ENCODE results near the gene CCDC137. TPM values are rescaled to one million over a fixed set of nuclear protein-coding genes. Genes with fewer than 3 reads are reported as not detected.
A peak's percentile ranks its signal among the peaks of the same experiment; 100 is the strongest.

Gene CCDC137
- total RNA-seq, 2 donors from 2014 or later = 18.5 to 27.7 TPM

GRCh38 chr17:81683584-81684441, 17.3 kb downstream of the CCDC137 start, which contains the start of the genes ARL16 and HGS:
ARL16 (minus strand) TSS chr17:81683797; CDS start chr17:81683753, 44 bp downstream.
HGS (plus strand) TSS chr17:81684011; CDS start chr17:81684067, 56 bp downstream.
- Histone ChIP-seq H3K4me3 (peak within 1 kb of the TSS; percentile 96 to 97), H3K9me3 (no peaks in the 10 kb centered on the region), H3K27ac (peak within 1 kb of the TSS; percentile 62 to 66), H3K4me1 (replicated peaks) (peaks cover 11% of the 10 kb centered on the region), H3K36me3 (peaks cover 0 to 22% of the 10 kb centered on the region in 2 donors), H3K27me3 (replicated peaks; ENCODE audit: insufficient read depth) (no peaks in the 10 kb centered on the region)
- TF ChIP-seq POLR2AphosphoS5 (IDR thresholded peaks at IDR 0.05) (peak; percentile 98), POLR2A (IDR thresholded peaks at IDR 0.05) (peak; percentile 66)
- TF ChIP-seq, protein P1, sequence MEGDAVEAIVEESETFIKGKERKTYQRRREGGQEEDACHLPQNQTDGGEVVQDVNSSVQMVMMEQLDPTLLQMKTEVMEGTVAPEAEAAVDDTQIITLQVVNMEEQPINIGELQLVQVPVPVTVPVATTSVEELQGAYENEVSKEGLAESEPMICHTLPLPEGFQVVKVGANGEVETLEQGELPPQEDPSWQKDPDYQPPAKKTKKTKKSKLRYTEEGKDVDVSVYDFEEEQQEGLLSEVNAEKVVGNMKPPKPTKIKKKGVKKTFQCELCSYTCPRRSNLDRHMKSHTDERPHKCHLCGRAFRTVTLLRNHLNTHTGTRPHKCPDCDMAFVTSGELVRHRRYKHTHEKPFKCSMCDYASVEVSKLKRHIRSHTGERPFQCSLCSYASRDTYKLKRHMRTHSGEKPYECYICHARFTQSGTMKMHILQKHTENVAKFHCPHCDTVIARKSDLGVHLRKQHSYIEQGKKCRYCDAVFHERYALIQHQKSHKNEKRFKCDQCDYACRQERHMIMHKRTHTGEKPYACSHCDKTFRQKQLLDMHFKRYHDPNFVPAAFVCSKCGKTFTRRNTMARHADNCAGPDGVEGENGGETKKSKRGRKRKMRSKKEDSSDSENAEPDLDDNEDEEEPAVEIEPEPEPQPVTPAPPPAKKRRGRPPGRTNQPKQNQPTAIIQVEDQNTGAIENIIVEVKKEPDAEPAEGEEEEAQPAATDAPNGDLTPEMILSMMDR (IDR thresholded peaks at IDR 0.05) = peak in 1 of 4 experiments; percentile 30
- under 1% methylated on average over 66 of the region's 112 CpGs for WGBS
- intact Hi-C loops (cut with DNase I) = no loop called here
- DNase-seq (ENCODE audit: low spot score) = peak; percentile 98

GRCh38 chr17:81684442-81684911, 17.9 kb downstream of the CCDC137 start:
- H3K4me3 ChIP-seq = peak overlapping the region; percentile 96 to 97
- no peaks in the 10 kb centered on the region for H3K9me3 ChIP-seq
- H3K27ac ChIP-seq = peak overlapping the region; percentile 56 to 62
- H3K36me3 ChIP-seq = peaks cover 0 to 24% of the 10 kb centered on the region in 2 donors
- intact Hi-C loops (cut with DNase I) = no loop called here
- WGBS = under 1% methylated on average over 16 of the region's 16 CpGs
- TF ChIP-seq POLR2A (IDR thresholded peaks at IDR 0.05) (no peak), POLR2AphosphoS5 (IDR thresholded peaks at IDR 0.05) (no peak)
- TF ChIP-seq, protein P1 (IDR thresholded peaks at IDR 0.05) = no peak
- H3K27me3 ChIP-seq (replicated peaks; ENCODE audit: insufficient read depth) = no peaks in the 10 kb centered on the region
- DNase-seq (ENCODE audit: low spot score) = no peak
- H3K4me1 ChIP-seq (replicated peaks) = peaks cover 11% of the 10 kb centered on the region

GRCh38 chr17:81685108-81685507, 18.6 kb downstream of the CCDC137 start:
- peak overlapping the region; percentile 96 to 97 for H3K4me3 ChIP-seq
- intact Hi-C loops (cut with DNase I) = no loop called here
- DNase-seq (ENCODE audit: low spot score) = no peak
- no peaks in the 10 kb centered on the region for H3K9me3 ChIP-seq
- H3K27ac ChIP-seq = no peak overlapping the region
- TF ChIP-seq POLR2AphosphoS5 (IDR thresholded peaks at IDR 0.05) = no peak
- no peak for TF ChIP-seq POLR2A (IDR thresholded peaks at IDR 0.05)
- H3K36me3 ChIP-seq = peaks cover 0 to 29% of the 10 kb centered on the region in 2 donors
- 72% methylated on average over 12 of the region's 12 CpGs for WGBS
- peaks cover 11% of the 10 kb centered on the region for H3K4me1 ChIP-seq (replicated peaks)
- no peaks in the 10 kb centered on the region for H3K27me3 ChIP-seq (replicated peaks; ENCODE audit: insufficient read depth)

DNA sequence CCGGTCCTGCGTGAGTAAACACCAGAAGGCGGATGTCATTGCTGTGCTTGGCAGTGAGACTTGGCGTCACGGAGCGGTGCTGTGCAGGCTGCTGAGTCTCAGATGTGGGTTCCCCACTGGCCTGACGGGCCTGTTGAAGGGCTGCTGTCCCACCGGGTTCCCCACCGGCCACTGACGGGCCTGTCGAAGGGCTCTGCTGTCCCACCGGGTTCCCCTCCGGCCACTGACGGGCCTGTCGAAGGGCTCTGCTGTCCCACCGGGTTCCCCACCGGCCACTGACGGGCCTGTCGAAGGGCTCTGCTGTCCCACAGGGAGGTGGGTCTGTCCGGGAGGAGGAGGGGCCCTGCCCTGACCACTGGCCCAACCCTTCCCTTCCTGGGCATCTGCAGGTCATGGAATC, 20.1 kb downstream of the CCDC137 start:
- peaks cover 3 to 42% of the 10 kb centered on the region in 2 donors for H3K36me3 ChIP-seq
- H3K4me3 ChIP-seq = no peak overlapping the region
- DNase-seq (ENCODE audit: low spot score) = no peak
- TF ChIP-seq, protein P1 (IDR thresholded peaks at IDR 0.05) = no peak
- no peak for TF ChIP-seq POLR2A (IDR thresholded peaks at IDR 0.05)
- TF ChIP-seq POLR2AphosphoS5 (IDR thresholded peaks at IDR 0.05) = no peak
- intact Hi-C loops (cut with DNase I) = no loop called here
- H3K4me1 ChIP-seq (replicated peaks) = peaks cover 11% of the 10 kb centered on the region
- no peaks in the 10 kb centered on the region for H3K9me3 ChIP-seq
- 85% methylated on average over 17 of the region's 20 CpGs for WGBS
- H3K27ac ChIP-seq = no peak overlapping the region
- H3K27me3 ChIP-seq (replicated peaks; ENCODE audit: insufficient read depth) = no peaks in the 10 kb centered on the region

GRCh38 chr17:81687770-81688541, 21.4 kb downstream of the CCDC137 start:
- Histone ChIP-seq H3K27me3 (replicated peaks; ENCODE audit: insufficient read depth) (no peaks in the 10 kb centered on the region), H3K27ac (no peak overlapping the region), H3K9me3 (no peaks in the 10 kb centered on the region), H3K4me3 (no peak overlapping the region), H3K4me1 (replicated peaks) (peaks cover 11% of the 10 kb centered on the region), H3K36me3 (peaks cover 3 to 51% of the 10 kb centered on the region in 2 donors)
- intact Hi-C loops (cut with DNase I) = no loop called here
- TF ChIP-seq POLR2A (IDR thresholded peaks at IDR 0.05) (no peak), POLR2AphosphoS5 (IDR thresholded peaks at IDR 0.05) (no peak)
- TF ChIP-seq, protein P1 (IDR thresholded peaks at IDR 0.05) = no peak
- DNase-seq (ENCODE audit: low spot score) = no peak
- 95% methylated on average over 29 of the region's 41 CpGs for WGBS

Data from prostate gland (tissue), 2 donors.